NOMO-1 treated with dmso at 0.1 percent for 144 hours (cell line): ENCODE measurements around the gene SBF2.

Experiments used
- DNase-seq: peaks from one replicate; lab custom pipeline; 2025; ENCODE audit not compliant: unreplicated experiment; lab: John Stamatoyannopoulos, UW

SBF2 gene

DNA sequence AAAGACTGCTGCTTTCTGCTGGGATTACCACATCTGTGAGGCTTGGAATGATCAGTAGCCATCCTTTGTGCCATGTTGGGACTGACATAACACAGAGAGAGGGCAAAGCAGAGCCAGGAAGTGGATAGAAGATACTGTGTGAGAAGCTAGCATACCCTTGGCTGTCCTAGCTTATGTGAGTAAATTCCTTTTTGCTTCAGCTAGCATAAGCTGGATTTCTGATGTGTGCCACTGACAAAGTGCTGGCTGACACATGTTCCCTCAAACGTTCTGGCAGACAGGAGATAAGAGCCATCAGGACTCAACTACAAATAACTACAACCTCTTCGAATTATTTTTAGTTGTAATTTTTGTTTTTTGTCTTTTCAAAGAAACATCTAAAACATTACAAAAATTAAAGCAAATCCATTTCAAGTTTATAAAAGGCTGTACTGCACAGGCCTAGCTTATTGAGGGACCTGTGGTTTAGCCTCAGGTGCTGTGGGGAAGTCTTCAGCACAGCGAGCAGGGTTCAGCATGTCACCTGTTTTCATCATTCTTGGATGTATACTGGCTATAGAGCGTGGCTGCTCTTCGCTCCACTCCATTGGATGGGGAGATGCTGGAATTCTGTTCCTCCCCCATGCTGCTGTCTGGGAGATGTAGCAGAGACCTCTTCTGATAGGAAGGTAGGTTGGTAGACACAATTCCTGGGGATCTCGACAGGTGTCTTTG lies 509.3 kb downstream of the SBF2 start:
- no peak for DNase-seq

DNA sequence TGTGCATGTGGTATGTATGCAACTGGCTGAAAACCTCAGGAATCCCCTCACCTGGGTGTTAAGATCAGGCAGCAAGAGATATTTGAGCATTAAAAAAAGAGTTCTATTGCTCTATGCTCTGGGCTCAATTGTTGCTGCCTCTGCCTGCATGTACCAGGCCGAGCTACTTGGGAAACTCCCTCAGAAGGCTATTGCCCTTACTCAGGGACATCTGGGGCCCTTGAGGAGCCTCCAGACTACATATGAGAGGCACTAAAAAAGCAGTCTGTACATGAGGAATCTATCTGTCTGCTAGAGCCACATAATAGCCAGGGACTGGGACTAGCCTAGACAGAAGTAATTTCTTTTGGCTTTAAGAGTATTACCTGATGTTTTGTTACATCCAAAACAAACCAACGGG lies 510.0 kb downstream of the SBF2 start:
- DNase-seq: no peak

DNA sequence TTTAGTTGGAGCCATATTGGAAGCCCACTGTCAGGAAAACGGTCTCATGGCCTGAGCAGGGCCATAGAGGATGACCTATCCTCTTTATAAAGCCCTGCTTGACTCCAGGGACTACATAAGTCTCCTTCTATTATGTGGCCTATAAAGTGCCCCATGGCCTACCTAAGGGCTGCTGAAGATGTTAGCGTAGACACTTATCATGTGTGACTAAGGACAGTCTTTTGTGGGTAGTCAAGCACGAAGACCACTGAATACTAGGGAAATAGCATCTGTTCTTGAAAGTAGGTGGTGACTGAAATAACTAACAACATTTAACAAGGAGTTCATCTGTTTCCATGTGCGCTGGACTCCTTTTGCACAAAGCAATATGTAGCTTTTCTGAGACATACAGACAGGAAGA lies 513.1 kb downstream of the SBF2 start:
- no peak for DNase-seq

DNA sequence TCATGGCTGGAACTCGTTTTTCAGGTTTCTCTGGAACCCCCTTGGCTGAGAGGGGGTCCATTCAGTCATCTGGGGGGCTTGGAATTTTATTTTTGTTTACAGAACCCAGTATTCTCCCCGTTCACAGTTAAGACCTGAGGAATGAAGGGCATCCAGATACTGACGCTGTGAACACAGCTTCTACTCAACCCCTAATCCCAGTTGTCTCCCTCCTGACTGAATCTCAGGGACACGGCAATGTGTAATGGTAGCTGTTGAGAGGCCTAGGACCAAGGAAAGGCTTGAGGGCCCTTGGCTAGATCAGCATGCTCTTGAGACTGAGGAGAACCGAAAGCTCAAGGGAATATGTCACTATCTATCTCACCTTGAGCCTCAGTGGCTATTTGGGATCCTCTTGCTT lies 516.5 kb downstream of the SBF2 start:
- no peak for DNase-seq

DNA sequence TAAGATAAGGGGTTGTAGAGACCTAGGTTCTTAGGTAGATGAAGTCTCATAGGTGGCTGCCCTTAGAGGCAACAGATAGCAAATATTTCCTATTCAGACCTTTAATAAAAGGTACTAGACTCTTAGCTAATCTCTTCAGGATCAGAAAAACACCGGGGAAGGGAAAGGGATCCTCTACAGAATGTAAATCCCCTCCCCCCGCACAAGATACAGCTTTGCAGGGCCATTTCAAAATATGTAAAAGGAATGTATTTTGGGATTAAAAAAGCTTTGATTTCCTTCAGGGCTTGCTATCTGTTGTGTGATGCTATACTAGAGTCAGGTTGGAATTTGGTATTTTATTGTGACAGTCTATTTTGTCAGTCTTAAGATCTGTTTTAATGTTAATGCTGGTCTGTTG lies 517.0 kb downstream of the SBF2 start:
- no peak for DNase-seq

DNA sequence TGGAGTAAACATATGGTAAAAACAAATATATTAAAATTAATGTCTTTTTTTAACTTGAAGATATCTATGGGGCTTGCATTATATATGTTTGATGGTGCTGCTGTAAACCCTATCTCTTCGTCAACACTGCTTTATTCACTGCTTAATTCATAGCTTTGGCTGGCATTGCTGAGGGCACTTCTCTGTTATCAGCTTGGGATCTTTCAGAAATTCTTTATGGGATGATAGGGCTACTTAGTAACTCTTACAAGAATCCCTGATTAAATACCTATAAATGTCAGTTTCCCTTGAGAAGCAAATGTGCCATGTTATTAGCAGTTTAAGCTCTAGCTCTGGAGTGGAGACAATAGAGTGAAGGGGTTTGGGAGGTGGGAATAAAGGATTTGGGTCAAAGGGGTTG lies 517.8 kb downstream of the SBF2 start:
- DNase-seq: no peak

DNA sequence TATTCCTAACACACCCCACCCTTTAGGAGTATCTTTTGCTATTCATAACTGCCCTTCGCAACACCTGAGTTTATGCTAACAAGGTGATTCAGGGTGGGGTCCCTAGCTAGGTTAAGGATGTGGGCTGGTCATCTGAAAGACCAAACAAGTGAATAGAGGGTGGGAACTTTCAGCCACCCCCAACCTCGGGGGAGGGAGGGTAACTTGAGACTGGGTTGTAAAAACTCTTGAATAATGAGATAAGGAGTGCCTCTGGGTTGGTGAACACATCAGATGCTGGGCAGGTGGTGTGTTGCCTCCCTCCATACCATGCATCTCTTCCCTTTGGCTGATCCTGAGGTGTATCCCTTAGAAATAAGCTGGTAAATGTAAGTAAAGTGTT lies 518.6 kb downstream of the SBF2 start:
- no peak for DNase-seq

DNA sequence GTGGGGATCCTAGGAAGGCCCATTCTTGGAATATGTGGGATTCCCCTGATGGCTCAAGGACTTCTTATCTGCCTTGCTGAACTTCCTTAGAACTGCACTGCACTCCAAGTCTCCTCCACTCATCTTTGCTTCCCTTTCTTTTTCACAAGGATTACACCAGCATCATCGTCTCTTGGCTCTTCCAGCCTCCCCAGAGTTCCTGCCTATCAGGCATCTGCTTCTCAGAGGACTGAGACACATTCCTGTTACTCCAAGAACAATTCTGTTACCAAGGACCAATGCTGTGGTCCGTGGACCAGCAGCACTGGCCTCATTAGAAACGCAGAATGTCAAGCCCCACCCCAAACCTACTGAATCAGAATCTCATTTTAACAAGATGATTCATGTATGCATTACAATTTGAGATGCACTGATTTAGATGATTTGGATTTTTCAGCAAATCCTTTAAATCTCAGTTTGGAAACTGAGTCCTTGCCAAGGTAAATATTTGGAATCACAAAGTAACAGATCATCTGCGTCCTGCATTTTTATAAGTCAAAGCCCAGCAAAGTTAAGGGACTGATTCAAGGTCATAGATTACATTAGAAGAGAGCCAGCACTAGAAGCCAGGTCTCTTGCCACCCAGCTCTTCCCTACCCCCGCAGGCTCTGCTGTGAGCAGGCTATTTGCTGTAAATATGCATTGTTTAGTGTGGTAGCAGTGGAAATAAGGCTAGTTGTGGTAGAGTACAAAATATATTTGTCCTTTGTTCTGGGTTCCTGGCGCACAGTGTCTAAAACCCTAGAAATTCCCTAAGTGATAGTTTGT lies 519.2 kb downstream of the SBF2 start:
- no peak for DNase-seq

DNA sequence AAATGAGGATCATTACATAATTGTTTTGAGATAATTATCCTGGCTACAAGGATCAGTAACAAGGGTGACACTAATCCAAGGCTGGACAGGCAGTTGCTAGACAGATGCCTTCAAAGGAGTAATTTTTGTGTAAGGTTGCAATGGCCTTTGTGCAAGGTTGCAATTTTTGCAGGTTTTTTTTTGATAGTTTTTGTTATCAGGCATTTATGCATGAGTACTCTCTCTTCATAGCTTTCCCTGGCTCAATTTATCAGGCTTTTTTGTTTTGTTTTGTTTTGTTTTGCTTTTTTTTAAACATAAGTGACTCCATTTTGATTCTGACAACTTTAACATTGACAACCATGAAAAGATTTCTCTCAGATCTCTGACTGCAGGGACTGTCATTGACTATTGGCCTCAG lies 519.9 kb downstream of the SBF2 start:
- no peak for DNase-seq

DNA sequence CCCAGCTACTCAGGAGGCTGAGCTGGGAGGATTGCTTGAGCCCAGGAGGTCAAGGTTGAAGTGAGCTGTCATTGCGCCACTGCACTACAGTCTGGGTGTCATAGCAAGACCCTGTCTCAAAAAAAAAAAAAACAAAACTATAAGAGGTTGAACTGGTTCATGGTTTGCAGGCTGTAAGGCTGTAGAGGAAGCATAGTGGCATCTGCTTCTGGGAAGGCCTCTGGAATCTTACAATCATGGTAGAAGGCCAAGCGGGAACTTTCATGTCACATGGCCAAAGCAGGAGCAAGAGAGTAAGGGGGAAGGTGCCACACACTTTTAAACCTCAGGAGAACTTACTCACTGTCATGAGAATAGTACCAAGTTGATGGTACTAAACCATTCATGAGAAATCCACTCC lies 520.5 kb downstream of the SBF2 start:
- no peak for DNase-seq

DNA sequence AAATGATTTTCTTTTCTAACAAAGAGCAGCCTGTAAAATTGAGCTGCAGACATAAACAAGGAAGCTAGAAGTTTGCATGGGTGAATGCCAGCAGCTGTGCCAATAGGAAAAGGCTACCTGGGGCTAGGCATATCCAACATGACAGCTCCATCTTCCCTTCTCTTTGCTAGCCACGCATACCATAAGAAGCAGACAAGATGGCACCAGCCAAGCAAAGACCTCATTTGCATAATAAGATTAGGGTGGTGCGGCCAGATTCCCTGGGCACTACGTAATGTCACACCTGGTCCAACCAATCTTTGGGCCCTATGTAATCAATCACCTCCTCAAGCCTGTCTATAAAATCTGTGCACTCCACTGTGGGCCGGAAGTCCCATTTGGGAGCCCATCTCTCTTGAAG lies 521.8 kb downstream of the SBF2 start:
- no peak for DNase-seq

DNA sequence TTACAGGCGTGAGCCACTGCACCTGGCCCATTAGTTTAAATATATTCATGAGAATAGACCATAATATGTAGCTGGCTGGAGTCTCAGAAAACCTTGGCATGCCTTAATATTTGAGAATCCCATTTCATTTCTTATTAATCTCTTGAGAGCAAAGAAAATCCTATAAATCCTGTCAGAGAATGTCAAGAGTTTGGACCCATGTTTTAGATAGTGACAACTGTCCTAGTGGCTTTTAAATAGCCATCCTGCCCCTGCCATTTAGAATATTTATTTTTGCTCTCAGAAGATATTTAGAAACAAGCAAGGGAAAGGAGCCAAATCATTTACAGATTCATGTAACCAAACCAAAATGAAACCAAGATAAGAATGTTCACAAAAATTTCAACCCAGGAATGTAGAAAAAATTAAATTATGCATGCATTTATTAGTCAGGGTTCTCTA lies 522.9 kb downstream of the SBF2 start:
- DNase-seq: no peak

DNA sequence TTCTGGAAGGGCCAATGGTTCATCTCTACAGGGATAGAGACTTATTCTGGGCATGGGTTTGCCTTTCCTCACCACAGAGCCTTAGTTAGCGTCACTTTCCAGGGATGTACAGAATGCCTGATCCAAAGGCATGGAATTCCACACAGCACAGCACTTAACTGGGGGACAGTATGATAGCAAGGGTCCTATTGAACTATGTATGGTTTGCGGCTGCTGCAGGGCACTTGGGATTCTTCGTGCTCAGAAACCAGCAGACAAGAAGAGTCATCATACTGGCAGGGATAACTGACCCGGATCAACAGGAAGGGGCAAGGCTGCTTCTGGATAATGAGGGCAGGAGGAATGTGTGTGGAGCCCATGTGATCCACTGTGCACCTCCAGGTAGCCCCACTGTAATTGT lies 524.4 kb downstream of the SBF2 start:
- DNase-seq: no peak

DNA sequence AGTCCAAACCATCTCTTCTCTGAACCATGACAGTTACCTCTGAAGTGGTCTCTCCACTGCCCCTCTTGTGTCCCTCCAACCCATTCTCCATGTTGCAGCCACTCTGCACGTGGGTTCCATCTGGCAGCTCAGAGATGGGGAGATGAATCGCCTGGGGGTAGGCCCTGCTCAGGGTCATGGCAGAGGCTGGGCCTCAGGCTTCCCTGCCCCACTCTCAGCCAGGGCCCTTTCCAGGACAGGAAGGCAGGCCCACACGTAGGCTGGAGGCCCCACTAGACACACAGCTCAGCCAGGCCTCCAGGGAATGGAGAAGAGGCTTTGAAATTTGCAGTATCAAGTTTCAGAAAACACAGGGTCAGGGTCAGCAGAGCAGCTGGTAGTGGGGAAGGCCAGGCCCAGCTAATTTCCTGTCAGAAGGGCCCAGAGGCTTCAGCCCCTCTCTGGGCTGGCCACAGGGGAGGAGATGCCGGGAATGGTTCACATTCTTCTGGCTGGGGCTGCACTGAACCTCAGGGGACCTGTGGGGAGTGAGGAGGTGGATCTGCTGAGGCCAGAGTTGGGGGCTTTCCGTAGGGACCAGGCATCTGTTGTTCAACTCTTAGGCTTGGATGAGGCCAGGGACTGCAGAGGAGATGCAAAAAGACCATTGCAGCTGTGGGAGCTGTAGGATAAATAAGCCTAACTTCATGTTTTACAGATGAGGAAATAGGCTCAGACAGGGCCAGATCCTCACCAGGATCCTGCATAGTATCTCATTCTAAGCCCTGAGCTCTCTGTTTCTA lies 528.5 kb downstream of the SBF2 start:
- DNase-seq: no peak

DNA sequence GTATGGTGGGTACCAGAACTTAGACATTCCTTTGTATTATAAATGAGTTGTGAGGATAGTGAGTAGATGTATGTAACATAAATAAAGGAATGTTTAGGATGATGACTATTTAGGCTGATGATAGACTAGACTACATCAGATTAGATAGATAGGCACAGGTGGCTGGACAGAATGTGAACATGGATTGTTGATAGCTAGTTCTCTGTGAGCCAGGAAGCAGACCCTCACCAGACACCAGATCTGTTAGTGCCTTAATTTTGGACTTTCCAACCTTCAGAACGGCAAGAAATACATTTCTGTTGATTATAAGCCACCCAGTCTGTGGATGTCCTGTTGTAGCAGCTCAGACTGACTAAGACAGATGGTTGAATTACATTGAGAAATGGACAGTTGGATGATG lies 530.7 kb downstream of the SBF2 start:
- no peak for DNase-seq

DNA sequence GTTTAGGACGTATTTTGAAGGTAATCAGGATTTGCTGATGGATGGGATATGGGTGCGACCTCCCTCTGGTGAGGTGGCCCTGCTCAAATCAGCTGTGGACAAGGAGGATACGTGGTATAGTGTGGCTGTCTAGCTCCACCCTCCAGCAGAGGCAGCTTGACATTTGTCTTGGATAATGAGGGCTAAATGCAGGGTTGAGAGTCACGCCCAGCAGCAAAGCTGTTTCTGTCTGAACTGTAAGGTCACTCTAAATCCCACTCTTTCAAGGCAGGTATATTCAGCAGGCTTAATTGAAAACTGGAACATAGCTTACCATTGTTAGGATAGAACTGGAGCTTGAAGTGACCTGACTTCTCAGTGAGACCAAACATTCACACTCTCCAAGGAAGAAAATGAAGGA lies 531.5 kb downstream of the SBF2 start:
- DNase-seq: no peak

DNA sequence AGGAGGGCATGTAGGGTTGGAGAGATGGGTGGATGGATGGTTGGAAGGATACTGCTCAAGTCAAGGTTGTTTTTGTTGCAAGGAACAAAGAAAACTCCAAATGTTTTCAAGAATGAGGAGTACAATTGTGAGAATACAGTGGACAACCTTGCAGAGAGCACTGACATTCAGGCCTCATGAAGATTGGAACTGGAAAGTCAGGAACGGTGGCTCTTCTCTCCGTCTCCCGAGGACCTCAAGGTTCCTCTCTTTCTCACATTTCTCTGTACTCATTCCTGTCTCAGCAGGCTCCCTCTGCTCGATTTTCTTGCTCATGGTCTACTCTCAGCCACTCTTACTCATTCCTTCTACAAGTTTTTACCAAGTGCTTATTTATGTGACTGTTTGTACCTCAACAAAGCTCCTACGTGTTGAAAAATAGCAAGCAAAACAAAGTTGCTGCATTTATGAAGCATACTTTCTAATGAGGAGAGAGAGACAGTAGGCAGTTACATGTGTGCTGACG lies 532.5 kb downstream of the SBF2 start:
- no peak for DNase-seq

DNA sequence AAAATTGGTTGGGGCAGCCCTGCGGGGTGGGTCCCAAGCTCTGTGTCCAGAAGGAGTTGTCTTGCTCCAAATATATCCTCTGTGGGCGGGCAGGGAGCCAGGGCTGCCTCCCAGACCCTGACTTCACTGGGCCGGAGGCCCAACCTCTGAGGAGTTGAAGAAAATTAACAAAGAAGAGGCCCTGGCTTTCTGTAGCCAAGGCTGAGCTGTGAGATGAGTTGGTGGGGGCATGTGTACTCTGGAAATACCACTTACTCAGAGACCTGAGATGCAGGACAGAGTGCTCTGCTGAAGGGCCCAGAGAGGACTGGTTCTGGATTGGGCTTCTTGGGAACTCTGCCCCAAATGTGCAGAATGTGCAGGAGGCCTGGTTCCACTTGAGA lies 533.8 kb downstream of the SBF2 start:
- no peak for DNase-seq

DNA sequence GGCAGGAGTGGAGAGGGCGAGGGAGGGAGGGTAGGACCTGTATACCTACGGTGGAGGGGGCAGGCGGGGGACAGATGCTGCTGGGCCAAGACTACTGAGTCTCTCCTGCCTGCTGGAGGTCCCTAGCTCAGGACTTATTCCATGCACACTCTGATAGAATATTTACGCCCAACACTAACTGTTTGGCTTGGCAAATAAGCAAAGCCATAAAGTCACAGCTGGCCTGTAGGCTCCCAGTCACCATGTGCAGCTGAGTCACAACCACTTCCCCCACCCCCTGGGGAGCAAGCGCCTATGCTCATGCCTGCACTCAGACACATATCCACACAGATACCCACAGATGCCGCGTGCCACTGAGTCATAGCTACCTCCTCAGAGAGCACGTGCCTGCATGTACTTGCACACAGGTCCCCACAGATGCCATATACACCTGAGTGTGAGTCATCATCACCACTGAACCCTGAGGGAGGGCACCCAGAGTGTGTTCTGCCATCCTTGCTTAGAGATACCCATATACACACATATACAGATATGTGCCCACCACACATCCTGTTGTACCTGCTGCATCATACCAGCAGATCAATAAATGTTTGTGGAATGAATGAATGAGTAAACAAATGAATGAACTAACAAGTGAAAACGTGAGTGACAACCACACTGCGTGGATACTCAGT lies 534.4 kb downstream of the SBF2 start:
- DNase-seq: peak; percentile 78

DNA sequence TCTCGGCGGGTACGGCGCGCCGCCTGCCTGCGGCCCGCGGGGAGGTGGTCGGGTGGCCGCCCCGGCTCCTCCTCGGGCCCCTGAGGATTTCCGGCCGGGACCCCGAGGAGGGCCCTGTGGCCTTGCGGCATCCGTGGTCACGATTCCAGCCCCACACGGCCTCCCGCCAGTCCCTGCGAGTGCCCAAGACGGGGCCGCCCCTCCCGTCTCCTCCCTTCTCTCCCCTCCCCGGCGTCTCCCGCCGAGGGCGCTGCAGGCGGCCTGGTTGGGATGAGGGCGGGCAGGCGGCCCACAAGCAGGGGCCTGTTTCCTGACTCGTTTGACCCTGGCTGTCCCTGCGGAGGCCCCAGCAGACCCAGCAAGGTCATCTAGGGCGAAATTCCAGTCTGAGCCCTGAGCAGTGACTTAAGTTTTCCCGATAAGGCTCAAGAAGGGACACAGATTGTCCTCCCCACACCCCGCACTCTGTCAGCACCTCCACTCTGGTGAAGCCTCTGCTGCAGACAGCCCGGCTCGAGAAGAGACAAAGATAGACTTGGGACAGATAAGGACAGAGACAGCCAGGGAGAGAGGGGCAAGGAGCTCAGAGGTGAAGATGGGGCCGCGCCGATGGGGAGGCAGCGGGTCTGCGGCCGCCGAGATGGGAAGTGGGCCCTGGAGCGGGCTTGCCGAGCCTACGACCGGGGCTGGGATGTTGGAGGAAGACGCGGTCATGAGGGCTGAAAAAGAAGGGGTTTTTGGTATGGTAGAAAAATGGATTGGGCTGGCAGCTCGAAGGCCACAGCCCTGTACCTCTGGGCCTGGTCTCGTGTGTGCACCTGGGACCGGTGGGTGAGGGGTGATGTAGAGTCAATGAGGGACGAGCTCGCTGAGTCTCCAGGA lies 535.1 kb downstream of the SBF2 start:
- DNase-seq: peak; percentile 68
